SK-N-SH treated with all-trans-retinoic acid at 6 μM for 48 hours (cell line): ENCODE measurements around the gene SYTL5.

Experiments used
- ATAC-seq: fragments of 200-7000 bp; cut with Tn5 transposase; 3 replicates; pipeline ENCODE4 v1.9.1; 2020; ENCODE audit warnings: mild to moderate bottlenecking, moderate library complexity
- ARNTL ChIP-seq: fragments of 450-650 bp; formaldehyde crosslinking; IDR thresholded peaks from 2 replicates; pipeline ENCODE4 v1.5.0; 2020; ENCODE audit warnings: low read depth, mild to moderate bottlenecking, moderate library complexity, borderline replicate concordance
- BACH2 ChIP-seq: fragments of 250-450 bp; sonication (Bioruptor Pico); IDR thresholded peaks from 2 replicates; pipeline ENCODE4 v1.9.0; 2021; ENCODE audit warnings: mild to moderate bottlenecking, borderline replicate concordance
- CREB5 ChIP-seq: fragments of 250-450 bp; sonication (Bioruptor Pico); IDR thresholded peaks from 2 replicates; pipeline ENCODE4 v1.5.1; 2020; ENCODE audit warnings: low read depth, mild to moderate bottlenecking, moderate library complexity
- CSDC2 ChIP-seq: fragments of 250-450 bp; sonication (Bioruptor Pico); IDR thresholded peaks from 2 replicates; pipeline ENCODE4 v1.5.0; 2020; ENCODE audit warnings: mild to moderate bottlenecking, moderate library complexity
- CSRNP3 ChIP-seq: fragments of 250-450 bp; sonication (Bioruptor Pico); IDR thresholded peaks from 2 replicates; pipeline ENCODE4 v1.5.1; 2021; ENCODE audit warnings: mild to moderate bottlenecking, moderate library complexity
- ESRRG ChIP-seq: fragments of 250-450 bp; sonication (Bioruptor Pico); IDR thresholded peaks from 2 replicates; pipeline ENCODE4 v1.6.1; 2021; ENCODE audit warnings: mild to moderate bottlenecking
- ISL1 ChIP-seq: fragments of 250-450 bp; sonication (Bioruptor Pico); IDR thresholded peaks from 2 replicates; pipeline ENCODE4 v2.1.2; 2022; ENCODE audit warnings: mild to moderate bottlenecking, moderate library complexity
- OSR1 ChIP-seq: fragments of 250-450 bp; sonication (Bioruptor Pico); IDR thresholded peaks from 2 replicates; pipeline ENCODE4 v1.8.0; 2022; ENCODE audit warnings: moderate library complexity, mild to moderate bottlenecking, inconsistent platforms
- PPARA ChIP-seq: fragments of 250-450 bp; sonication (Bioruptor Pico); IDR thresholded peaks from 2 replicates; pipeline ENCODE4 v1.5.0; 2020; ENCODE audit warnings: mild to moderate bottlenecking, borderline replicate concordance
- RARB ChIP-seq: fragments of 250-450 bp; sonication (Bioruptor Pico); IDR thresholded peaks from 2 replicates; pipeline ENCODE4 v1.8.0; 2021; ENCODE audit warnings: mild to moderate bottlenecking, moderate library complexity
- SNAI2 ChIP-seq: fragments of 250-450 bp; sonication (Bioruptor Pico); IDR thresholded peaks from 2 replicates; pipeline ENCODE4 v1.5.0; 2020; ENCODE audit warnings: mild to moderate bottlenecking, moderate library complexity
- TCF4 ChIP-seq: fragments of 250-450 bp; sonication (Bioruptor Pico); IDR thresholded peaks from 2 replicates; pipeline ENCODE4 v1.8.0; 2021; ENCODE audit warnings: mild to moderate bottlenecking, moderate library complexity, borderline replicate concordance
- TOX ChIP-seq: fragments of 250-450 bp; sonication (Bioruptor Pico); IDR thresholded peaks from 2 replicates; pipeline ENCODE4 v1.8.0; 2021; ENCODE audit warnings: mild to moderate bottlenecking, moderate library complexity, borderline replicate concordance
- TSHZ2 ChIP-seq: fragments of 250-450 bp; sonication (Bioruptor Pico); IDR thresholded peaks from 2 replicates; pipeline ENCODE4 v1.5.0; 2020; ENCODE audit warnings: mild to moderate bottlenecking, moderate library complexity
- ZC3H10 ChIP-seq: fragments of 250-450 bp; sonication (Bioruptor Pico); IDR thresholded peaks from 2 replicates; pipeline ENCODE4 v1.5.1; 2021; ENCODE audit warnings: mild to moderate bottlenecking, moderate library complexity
- ZFP3 ChIP-seq: fragments of 250-450 bp; sonication (Bioruptor Pico); IDR thresholded peaks from 2 replicates; pipeline ENCODE4 v1.5.0; 2020; ENCODE audit warnings: mild to moderate bottlenecking, moderate library complexity
- ZFP30 ChIP-seq: fragments of 450-650 bp; formaldehyde crosslinking; IDR thresholded peaks from 2 replicates; pipeline ENCODE4 v1.5.0; 2022; ENCODE audit warnings: mild to moderate bottlenecking, moderate library complexity
- ZNF565 ChIP-seq: fragments of 450-650 bp; formaldehyde crosslinking; conservative IDR thresholded peaks from 2 replicates; pipeline ENCODE4 v1.5.0; 2020; ENCODE audit warnings: low read depth, mild to moderate bottlenecking, moderate library complexity
- ZNF70 ChIP-seq: fragments of 450-650 bp; formaldehyde crosslinking; IDR thresholded peaks from 2 replicates; pipeline ENCODE4 v1.5.0; 2020; ENCODE audit warnings: mild to moderate bottlenecking, moderate library complexity
- ZNF8 ChIP-seq: fragments of 450-650 bp; formaldehyde crosslinking; IDR thresholded peaks from 2 replicates; pipeline ENCODE4 v1.5.0; 2020; ENCODE audit warnings: mild to moderate bottlenecking, moderate library complexity
- TF ChIP-seq, protein P1 (sequence below): fragments of 250-450 bp; sonication (Bioruptor Pico); IDR thresholded peaks from 2 replicates; pipeline ENCODE4 v1.8.0; 2021; ENCODE audit warnings: low read depth, mild to moderate bottlenecking, moderate library complexity, borderline replicate concordance
- TF ChIP-seq, protein P2 (sequence below): fragments of 250-450 bp; sonication (Bioruptor Pico); IDR thresholded peaks from 2 replicates; pipeline ENCODE4 v1.8.0; 2020; ENCODE audit warnings: mild to moderate bottlenecking, moderate library complexity, borderline replicate concordance

Gene SYTL5

GRCh38 chrX:38095971-38096529 lies 89.7 kb downstream of the SYTL5 start:
- TF ChIP-seq CSRNP3 (CRISPR knock-in tag) (no peak), RARB (no peak), ISL1 (CRISPR knock-in tag) (no peak), ZFP3 (no peak), TCF4 (no peak), ZNF70 (CRISPR knock-in tag) (no peak), OSR1 (CRISPR knock-in tag) (no peak), TOX (CRISPR knock-in tag) (no peak), BACH2 (CRISPR knock-in tag) (no peak), TSHZ2 (CRISPR knock-in tag) (no peak), CREB5 (CRISPR knock-in tag) (no peak), ZC3H10 (CRISPR knock-in tag) (no peak), CSDC2 (CRISPR knock-in tag) (no peak), ZNF565 (CRISPR knock-in tag) (no peak), PPARA (CRISPR knock-in tag) (no peak), ZNF8 (CRISPR knock-in tag) (no peak), ZFP30 (CRISPR knock-in tag) (no peak), ARNTL (no peak)
- TF ChIP-seq, protein P1, sequence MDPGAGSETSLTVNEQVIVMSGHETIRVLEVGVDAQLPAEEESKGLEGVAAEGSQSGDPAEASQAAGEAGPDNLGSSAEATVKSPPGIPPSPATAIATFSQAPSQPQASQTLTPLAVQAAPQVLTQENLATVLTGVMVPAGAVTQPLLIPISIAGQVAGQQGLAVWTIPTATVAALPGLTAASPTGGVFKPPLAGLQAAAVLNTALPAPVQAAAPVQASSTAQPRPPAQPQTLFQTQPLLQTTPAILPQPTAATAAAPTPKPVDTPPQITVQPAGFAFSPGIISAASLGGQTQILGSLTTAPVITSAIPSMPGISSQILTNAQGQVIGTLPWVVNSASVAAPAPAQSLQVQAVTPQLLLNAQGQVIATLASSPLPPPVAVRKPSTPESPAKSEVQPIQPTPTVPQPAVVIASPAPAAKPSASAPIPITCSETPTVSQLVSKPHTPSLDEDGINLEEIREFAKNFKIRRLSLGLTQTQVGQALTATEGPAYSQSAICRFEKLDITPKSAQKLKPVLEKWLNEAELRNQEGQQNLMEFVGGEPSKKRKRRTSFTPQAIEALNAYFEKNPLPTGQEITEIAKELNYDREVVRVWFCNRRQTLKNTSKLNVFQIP (CRISPR knock-in tag): no peak
- TF ChIP-seq, protein P2, sequence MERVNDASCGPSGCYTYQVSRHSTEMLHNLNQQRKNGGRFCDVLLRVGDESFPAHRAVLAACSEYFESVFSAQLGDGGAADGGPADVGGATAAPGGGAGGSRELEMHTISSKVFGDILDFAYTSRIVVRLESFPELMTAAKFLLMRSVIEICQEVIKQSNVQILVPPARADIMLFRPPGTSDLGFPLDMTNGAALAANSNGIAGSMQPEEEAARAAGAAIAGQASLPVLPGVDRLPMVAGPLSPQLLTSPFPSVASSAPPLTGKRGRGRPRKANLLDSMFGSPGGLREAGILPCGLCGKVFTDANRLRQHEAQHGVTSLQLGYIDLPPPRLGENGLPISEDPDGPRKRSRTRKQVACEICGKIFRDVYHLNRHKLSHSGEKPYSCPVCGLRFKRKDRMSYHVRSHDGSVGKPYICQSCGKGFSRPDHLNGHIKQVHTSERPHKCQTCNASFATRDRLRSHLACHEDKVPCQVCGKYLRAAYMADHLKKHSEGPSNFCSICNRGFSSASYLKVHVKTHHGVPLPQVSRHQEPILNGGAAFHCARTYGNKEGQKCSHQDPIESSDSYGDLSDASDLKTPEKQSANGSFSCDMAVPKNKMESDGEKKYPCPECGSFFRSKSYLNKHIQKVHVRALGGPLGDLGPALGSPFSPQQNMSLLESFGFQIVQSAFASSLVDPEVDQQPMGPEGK (CRISPR knock-in tag): no peak
- TF ChIP-seq, all 23 proteins: peak for 0
- ATAC-seq: peak; percentile 58; the same call in 2 of the 3 replicates

DNA sequence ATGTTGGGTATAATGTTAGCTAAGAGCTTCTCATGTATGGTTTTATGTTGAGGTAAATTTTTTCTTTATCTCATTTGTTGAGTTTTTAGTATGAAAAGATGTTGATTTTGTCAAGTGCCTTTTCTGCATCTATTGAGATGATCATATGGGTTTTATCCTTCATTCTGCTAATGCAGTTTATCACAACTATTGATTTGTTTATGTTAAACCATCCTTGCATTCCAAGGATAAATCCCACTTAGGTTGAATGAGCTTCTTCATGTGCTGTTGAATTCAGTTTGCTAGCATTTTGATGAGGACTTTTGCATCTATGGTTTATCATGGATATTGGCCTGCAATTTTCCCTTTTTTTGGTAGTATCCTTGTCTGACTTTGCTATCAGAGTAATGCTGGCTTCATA lies 93.3 kb downstream of the SYTL5 start:
- no peak for ATAC-seq
- TF ChIP-seq ZNF565 (CRISPR knock-in tag): no peak
- TF ChIP-seq ZNF70 (CRISPR knock-in tag): no peak
- TF ChIP-seq ESRRG (CRISPR knock-in tag): no peak
- TF ChIP-seq, protein P2 (CRISPR knock-in tag): no peak
- no peak for TF ChIP-seq CREB5 (CRISPR knock-in tag)
- TF ChIP-seq SNAI2 (CRISPR knock-in tag): no peak
- TF ChIP-seq CSDC2 (CRISPR knock-in tag): no peak
- TF ChIP-seq RARB: no peak
- no peak for TF ChIP-seq ZC3H10 (CRISPR knock-in tag)
- no peak for TF ChIP-seq PPARA (CRISPR knock-in tag)
- TF ChIP-seq ISL1 (CRISPR knock-in tag): no peak
- TF ChIP-seq TSHZ2 (CRISPR knock-in tag): no peak
